Smooth muscle cell (in vitro differentiated cells): Measurements from ENCODE around the gene DDX1. TPM values are rescaled to one million over a fixed set of nuclear protein-coding genes. Genes with fewer than 3 reads are reported as not detected.
"Not testable (repeated sequence)": the region's sequence is repeated elsewhere in the genome, so short reads cannot be mapped to it uniquely, and the experiment has no call there.

ENCODE experiments used
- DNase-seq: peaks from one replicate; lab custom pipeline; 2025; ENCODE audit not compliant: unreplicated experiment; lab: John Stamatoyannopoulos, UW
- H2AFZ ChIP-seq: fragments of 200-600 bp; sonication (generic); 2 replicates; pipeline ENCODE4 v1.6.0; 2016; ENCODE audit warnings: antibody characterized with exemption, low read depth, mild to moderate bottlenecking
- H3F3A ChIP-seq: fragments of 200-600 bp; sonication (generic); 2 replicates; pipeline ENCODE4 v1.6.0; 2017; ENCODE audit warnings: antibody characterized with exemption, low read depth
- H3K27ac ChIP-seq: fragments of 200-600 bp; sonication (generic); 2 replicates; pipeline ENCODE4 v1.5.1; 2016; ENCODE audit warnings: low read depth, mild to moderate bottlenecking
- H3K27me3 ChIP-seq: fragments of 200-600 bp; sonication (generic); 2 replicates; pipeline ENCODE4 v1.6.1; 2016; ENCODE audit warnings: low read depth, mild to moderate bottlenecking
- H3K36me3 ChIP-seq: fragments of 200-600 bp; sonication (generic); 2 replicates; pipeline ENCODE4 v1.5.1; 2016; ENCODE audit warnings: low read depth
- H3K4me1 ChIP-seq: fragments of 200-600 bp; sonication (generic); 2 replicates; pipeline ENCODE4 v1.5.1; 2016; ENCODE audit warnings: low read depth
- H3K4me2 ChIP-seq: fragments of 200-600 bp; sonication (generic); 2 replicates; pipeline ENCODE4 v1.6.0; 2016; ENCODE audit warnings: mild to moderate bottlenecking
- H3K4me3 ChIP-seq: fragments of 200-600 bp; sonication (generic); 2 replicates; pipeline ENCODE4 v1.5.1; 2016; ENCODE audit warnings: mild to moderate bottlenecking
- H3K79me2 ChIP-seq: fragments of 200-600 bp; sonication (generic); 2 replicates; pipeline ENCODE4 v1.6.0; 2016; ENCODE audit warnings: low read depth, mild to moderate bottlenecking
- H3K9ac ChIP-seq: fragments of 200-600 bp; sonication (generic); 2 replicates; pipeline ENCODE4 v1.6.0; 2016; ENCODE audit warnings: low read depth
- H3K9me3 ChIP-seq: fragments of 200-600 bp; sonication (generic); replicated peaks from 2 replicates; pipeline ENCODE4 v1.5.1; 2016; ENCODE audit warnings: low read depth
- H4K20me1 ChIP-seq: fragments of 200-600 bp; sonication (generic); 2 replicates; pipeline ENCODE4 v1.6.0; 2016; ENCODE audit warnings: low read depth
- CTCF ChIP-seq: fragments of 200-600 bp; sonication (generic); IDR thresholded peaks from 2 replicates; pipeline ENCODE4 v1.5.1; 2017; ENCODE audit warnings: borderline replicate concordance, mild to moderate bottlenecking, antibody characterized with exemption; ENCODE audit not compliant: insufficient read depth, poor library complexity, severe bottlenecking
- WGBS: methylation state at CpG from one replicate; pipeline ENCODE4 v1.1.7; 2016; ENCODE audit warnings: low lambda C conversion rate; 5-methylcytosine and 5-hydroxymethylcytosine counted together
- polyA plus RNA-seq: library from polyadenylated mRNA; unstranded; fragments of >200 nt; fragmentation: Nextera tagmentation; extraction: Ambion mirVana; gene quantifications from 2 replicates; pipeline ENCODE4 v1.2.1, GENCODE V29; 2016
- total RNA-seq: library from RNA; depleted of rRNA; stranded (reverse); fragments of >200 nt; gene quantifications from 2 replicates; pipeline ENCODE4 v1.2.3, GENCODE V29; 2014

DDX1 gene
- total RNA-seq: 71.3 and 79.2 TPM in 2 replicates
- polyA plus RNA-seq: 78.7 and 80.0 TPM in 2 replicates

GRCh38 chr2:15591692-15592463 is at the start of gene DDX1:
Gene DDX1 (plus strand): TSS chr2:15591868. CDS start chr2:15591934, 66 bp downstream.
- Histone ChIP-seq H3K4me3 (peak within 1 kb of the TSS; percentile 93), H3K4me1 (peaks cover 17% of the 10 kb centered on the region), H3K79me2 (peaks cover 36% of the 10 kb centered on the region), H3K9me3 (no peaks in the 10 kb centered on the region), H3K27ac (peak within 1 kb of the TSS; percentile 78), H3K4me2 (peak within 1 kb of the TSS; percentile 97), H2AFZ (peak within 1 kb of the TSS; percentile 95), H4K20me1 (peaks cover 40% of the 10 kb centered on the region), H3K27me3 (no peaks in the 10 kb centered on the region), H3K36me3 (peaks cover 9% of the 10 kb centered on the region), H3F3A (no peaks in the 10 kb centered on the region), H3K9ac (peak within 1 kb of the TSS; percentile 86)
- TF ChIP-seq CTCF: no peak
- WGBS: 1% methylated on average over 63 of the region's 68 CpGs
- DNase-seq: peak; percentile 68

GRCh38 chr2:15542269-15542668 is 49.4 kb upstream of the DDX1 start:
- not testable (repeated sequence) for H3F3A ChIP-seq, DNase-seq, H3K4me3 ChIP-seq, H3K9ac ChIP-seq, H3K27ac ChIP-seq, H3K4me2 ChIP-seq, H3K4me1 ChIP-seq, H3K9me3 ChIP-seq, H3K27me3 ChIP-seq, H2AFZ ChIP-seq
- H3K79me2 ChIP-seq: peaks cover 38% of the 10 kb centered on the region
- WGBS: 71% methylated on average over 4 of the region's 6 CpGs
- H3K36me3 ChIP-seq: peaks cover 14% of the 10 kb centered on the region
- peaks cover 49% of the 10 kb centered on the region for H4K20me1 ChIP-seq

GRCh38 chr2:15543053-15543452 is 48.6 kb upstream of the DDX1 start:
- Histone ChIP-seq H3K36me3 (peaks cover 14% of the 10 kb centered on the region), H3F3A (no peaks in the 10 kb centered on the region), H3K27ac (no peak overlapping the region), H3K27me3 (no peaks in the 10 kb centered on the region), H4K20me1 (peaks cover 51% of the 10 kb centered on the region), H3K4me1 (peaks cover 6% of the 10 kb centered on the region), H3K79me2 (peaks cover 38% of the 10 kb centered on the region), H3K4me3 (no peak overlapping the region), H3K4me2 (no peak overlapping the region), H3K9me3 (no peaks in the 10 kb centered on the region), H2AFZ (no peak overlapping the region), H3K9ac (no peak overlapping the region)
- TF ChIP-seq CTCF: no peak
- 92% methylated on average over 3 of the region's 3 CpGs for WGBS
- no peak for DNase-seq

- Histone ChIP-seq H3K27ac (no peak overlapping the region), H3K4me1 (peaks cover 6% of the 10 kb centered on the region), H3K79me2 (peaks cover 38% of the 10 kb centered on the region), H3K9ac (no peak overlapping the region), H3K36me3 (peaks cover 14% of the 10 kb centered on the region), H3K4me2 (no peak overlapping the region), H3K4me3 (no peak overlapping the region), H3K9me3 (no peaks in the 10 kb centered on the region), H3F3A (no peaks in the 10 kb centered on the region), H3K27me3 (no peaks in the 10 kb centered on the region), H4K20me1 (peaks cover 51% of the 10 kb centered on the region), H2AFZ (no peak overlapping the region)
- DNase-seq: no peak
- no peak for TF ChIP-seq CTCF
- WGBS: 95% methylated on average over 6 of the region's 6 CpGs
Observed at GRCh38 chr2:15543541-15543940, 48.1 kb upstream of the DDX1 start.
